Left cardiac atrium (tissue), 4 donors: ENCODE measurements around the gene RPH3AL. TPM values are rescaled to one million over a fixed set of nuclear protein-coding genes. Genes with fewer than 3 reads are reported as not detected.
"Not testable (repeated sequence)": the region's sequence is repeated elsewhere in the genome, so short reads cannot be mapped to it uniquely, and the experiment has no call there.

Experiments
- ATAC-seq, 2 donors: fragments of 200-7000 bp; cut with Tn5 transposase; one replicate each; pipeline ENCODE4 v1.9.1; 2020; ENCODE audit warnings: mild to moderate bottlenecking in 2 of 2, moderate library complexity in 2 of 2
- DNase-seq: peaks from one replicate; pipeline ENCODE4 v3.0.0-alpha.2; 2020
- intact Hi-C, 2 donors: fragments of 100-400 bp; cut with DNase I; formaldehyde crosslinking; loops; one replicate each; pipeline versions ENCODE4 v1.14.1 to v1.15.1; 2022 to 2023
- total RNA-seq, 2 donors: library from RNA; stranded (reverse); fragmentation: NEBNext Ultra II Directional; extraction: Animal tissue kit (Norgen Biotek cat#: 25700); gene quantifications; one replicate each; pipeline ENCODE4 v1.2.1, GENCODE V29; 2021
- donor health status: DM: no; HTN: yes; CAD: no.
- donor health status: DM: no; HTN: yes; CAD: no; lungs with severe emphysema.
- donor health status: DM: yes; HTN: yes; CAD: no.
- donor health status: Dilated cardiomyopathy.

The RPH3AL gene
- total RNA-seq, 2 donors from 2014 or later: 5.9 to 10.9 TPM

DNA sequence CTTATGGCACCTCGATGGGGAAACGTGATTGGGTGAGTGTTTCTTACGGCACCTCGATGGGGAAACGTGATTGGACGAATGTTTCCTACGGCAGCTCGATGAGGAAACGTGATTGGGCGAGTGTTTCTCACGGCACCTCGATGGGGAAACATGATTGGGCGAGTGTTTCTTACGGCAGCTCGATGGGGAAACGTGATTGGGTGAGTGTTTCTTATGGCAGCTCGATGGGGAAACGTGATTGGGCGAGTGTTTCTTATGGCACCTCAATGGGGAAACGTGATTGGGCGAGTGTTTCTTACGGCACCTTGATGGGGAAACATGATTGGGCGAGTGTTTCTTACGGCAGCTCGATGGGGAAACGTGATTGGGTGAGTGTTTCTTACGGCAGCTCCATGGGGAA, 146.1 kb downstream of the RPH3AL start:
- intact Hi-C loops, ATAC-seq: not testable (repeated sequence)
- DNase-seq: peak; percentile 7

DNA sequence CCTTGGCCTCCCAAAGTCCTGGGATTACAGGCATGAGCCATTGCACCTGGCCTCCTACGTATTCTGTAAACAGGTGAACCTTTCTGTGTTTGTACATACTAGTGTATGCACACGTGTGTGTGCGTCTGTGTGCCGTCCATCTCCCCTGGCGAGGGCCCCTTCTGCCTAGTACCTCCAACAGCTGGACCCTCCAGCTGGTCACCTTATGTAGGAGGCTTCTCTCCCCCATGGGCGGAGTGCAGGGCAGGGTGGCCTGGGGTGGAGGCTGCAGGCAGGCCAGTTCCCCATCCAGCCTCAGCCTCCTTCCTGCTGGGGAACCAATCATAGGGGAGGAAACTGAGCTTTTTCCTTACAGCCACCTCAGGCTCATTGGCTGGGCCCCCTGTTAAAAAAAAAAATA, 146.8 kb downstream of the RPH3AL start:
- ATAC-seq: no peak
- intact Hi-C loops: no loop called here
- peak; percentile 12 for DNase-seq

DNA sequence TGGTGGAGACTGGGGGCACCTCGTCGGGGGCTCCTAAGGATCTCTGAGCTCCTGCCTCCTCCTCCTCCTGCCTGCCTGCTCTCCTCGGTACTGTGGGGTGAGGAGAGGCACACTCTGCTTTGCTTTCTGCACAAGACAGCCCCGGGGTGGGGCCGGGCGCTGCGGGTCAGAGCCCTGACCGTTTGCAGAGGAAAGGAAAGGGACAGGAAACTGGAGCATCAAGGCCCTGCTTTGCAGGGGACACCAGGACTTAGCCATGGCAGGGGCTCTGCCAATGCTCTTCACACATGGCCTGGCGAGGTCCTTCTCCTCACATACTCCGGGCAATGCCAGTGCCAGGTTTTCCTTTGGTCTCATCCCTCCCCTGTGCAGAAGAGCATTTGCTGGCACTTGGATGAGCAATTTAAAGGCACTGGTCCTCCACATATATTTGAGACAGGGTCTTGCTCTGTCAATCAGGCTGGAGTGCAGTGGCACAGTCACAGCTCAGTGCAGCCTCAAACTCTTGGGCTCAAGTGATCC, 147.4 kb downstream of the RPH3AL start:
- DNase-seq: peak; percentile 17
- intact Hi-C loops: no loop called here
- no peak for ATAC-seq

DNA sequence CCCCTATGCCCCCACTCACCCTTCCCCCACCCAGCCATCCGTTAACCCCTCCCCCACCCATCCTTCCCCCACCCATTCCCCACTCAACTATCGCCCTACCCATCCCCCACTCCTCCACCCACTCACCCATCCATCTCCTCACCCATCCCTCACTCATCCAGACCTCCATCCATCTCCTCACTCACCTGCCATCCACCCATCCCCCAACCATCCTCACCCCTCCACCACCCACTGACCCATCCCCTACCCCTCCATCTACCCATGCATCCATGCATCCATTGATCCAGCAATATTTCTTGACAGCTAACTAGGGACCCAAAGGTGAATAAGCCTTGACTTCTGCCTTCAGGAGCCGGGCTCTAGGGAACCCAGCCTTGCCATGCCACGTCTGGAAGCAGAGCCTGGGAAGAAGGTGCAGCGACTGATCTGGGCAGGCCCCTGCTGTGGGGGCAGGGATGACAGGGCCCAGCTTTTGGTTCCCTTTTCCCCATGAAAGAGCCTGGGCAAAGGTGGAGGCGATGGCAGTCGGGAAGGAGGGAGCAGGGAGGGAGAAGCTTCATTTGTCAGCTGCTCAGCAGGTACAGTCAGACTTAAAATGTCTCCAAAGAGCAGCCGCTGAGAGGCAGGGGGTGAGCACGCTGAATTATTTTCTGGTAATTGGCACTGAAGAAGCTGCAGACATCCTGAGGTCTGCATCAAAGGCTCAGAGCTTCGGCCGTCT, 148.0 kb downstream of the RPH3AL start:
- DNase-seq (peak; percentile 18), ATAC-seq (no peak)
- intact Hi-C loops: no loop called here

DNA sequence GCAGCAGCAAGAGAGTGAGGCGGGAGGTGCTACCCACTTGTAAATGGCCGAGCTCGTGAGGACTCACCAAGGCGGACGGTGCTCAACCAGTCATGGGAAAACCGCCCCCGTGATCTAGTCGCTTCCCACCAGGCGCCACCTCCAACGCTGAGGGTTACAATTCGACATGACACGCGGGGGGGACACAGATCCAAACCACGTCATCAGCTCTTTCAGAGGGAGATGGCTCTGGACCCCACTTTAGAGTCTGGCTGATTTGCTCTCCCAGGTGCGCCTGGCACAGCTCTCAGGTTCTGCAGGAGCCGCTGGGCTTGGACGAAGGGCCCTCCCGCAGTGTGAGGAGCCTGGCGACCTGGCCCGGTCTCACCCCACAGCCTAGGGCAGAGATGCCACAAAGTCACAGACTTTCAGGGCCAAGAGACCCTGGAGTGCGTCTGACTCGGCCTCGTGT, 150.1 kb downstream of the RPH3AL start:
- no peak for ATAC-seq
- DNase-seq: peak; percentile 23
- intact Hi-C loops: no loop called here

DNA sequence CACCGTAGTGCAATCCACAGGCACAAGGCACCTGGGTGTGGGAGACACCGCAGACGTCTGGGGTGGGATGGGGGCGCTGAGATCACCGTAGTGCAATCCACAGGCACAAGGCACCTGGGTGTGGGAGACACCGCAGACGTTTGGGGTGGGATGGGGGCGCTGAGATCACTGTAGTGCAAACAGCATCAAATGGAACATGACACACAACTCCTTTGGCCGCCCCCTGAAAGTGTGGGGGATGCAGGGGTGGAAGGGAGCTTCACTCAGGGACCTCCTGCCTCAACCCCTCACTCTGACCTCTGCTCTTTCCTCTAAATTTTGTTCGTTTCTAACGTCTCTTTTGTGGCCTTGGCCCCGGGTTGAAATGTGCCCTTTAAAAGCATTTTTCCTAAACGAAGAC, 150.9 kb downstream of the RPH3AL start:
- DNase-seq: peak; percentile 3
- intact Hi-C loops, ATAC-seq: not testable (repeated sequence)

DNA sequence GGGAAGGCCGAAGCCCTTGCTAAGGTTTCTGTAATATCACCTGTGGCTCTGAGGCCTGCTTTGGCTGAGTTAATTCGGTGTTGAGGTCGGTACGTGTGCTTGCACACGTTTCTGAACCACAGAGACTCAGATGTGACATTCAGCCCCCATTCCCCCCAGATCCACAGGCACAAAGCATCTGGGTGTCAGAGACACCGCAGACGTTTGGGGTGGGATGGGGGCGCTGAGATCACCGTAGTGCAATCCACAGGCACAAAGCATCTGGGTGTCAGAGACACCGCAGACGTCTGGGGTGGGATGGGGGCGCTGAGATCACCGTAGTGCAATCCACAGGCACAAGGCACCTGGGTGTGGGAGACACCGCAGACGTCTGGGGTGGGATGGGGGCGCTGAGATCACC, 151.3 kb downstream of the RPH3AL start:
- DNase-seq: peak; percentile 9
- ATAC-seq, intact Hi-C loops: not testable (repeated sequence)

DNA sequence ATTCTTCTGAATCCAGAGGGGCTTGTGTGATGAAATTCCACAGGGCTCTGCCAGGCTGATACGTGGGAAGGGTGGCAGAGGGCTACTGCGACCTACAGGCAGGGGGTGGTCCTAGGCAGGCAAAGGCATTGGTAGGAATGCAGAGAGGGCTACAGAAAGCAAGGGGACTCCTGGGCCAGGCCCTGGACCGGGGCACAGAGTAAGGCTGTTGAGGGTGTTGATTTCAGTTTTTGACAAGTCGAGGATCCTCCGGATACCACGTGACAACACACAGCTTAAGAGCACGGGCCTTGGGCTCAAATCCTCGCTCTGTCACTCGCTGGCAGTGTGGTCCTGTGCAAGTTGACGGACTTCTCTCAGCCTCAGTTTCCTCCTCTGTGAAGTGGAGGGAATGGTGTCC, 152.0 kb downstream of the RPH3AL start:
- DNase-seq: no peak
- peak in 1 of 2 donors; percentile 20 for ATAC-seq
- intact Hi-C loops: no loop called here

DNA sequence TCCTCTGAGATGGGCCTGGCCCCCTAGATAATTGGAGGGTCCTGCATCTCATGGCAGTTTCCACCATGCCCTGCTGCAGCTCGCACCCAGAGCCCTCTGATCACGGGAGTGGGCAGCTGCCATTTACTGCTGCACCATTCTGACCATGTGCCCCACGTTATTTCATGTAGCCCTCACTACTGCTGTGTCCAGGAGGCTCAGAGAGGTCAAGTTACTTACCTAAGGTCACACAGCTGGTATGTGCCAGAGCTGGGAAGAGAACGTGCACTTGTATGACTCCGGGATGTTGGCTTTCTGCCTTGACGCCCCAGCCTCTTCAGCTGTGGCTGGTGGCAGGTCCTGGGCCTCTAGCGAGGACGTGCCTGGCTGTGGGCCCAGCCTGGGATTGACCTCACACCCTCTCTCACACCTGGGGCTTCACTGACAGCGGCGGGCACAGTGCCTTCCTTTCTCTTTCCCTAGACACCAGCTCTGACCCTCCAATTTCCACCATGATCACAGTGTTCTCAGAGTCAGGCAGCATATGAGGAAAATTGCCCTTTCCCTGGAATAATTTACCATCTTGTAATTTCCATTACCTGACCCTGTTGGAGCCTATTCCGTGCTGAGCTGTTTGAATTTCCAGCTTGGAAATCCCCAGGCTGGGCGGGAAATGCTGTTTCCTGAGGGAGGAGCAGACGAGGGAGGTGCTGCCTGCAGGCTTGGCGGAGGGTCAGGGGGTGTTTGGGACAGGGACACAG, 152.6 kb downstream of the RPH3AL start:
- intact Hi-C loops: no loop called here
- peak; percentile 68 for DNase-seq
- peak; percentile 64 to 79 for ATAC-seq

DNA sequence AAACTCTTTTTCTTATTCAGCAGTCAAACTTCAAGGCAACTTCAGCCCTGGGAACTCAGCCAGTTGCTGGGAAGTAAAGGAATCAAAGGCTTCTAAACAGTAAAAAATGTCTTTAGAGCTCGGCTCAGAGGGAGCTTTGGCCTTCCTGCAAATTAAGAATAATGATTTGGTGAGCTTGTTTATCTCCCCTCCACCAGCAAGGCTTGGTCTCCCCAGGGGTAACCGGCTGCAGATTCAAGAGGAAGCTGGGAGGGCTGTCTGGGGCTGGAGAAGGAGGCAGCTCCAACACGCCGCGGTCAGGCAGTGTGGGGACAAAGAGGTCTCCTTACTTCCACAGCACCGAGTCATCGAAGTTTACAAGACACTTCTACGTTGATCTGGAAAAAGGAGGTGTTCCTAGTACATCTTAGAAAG, 153.4 kb downstream of the RPH3AL start:
- ATAC-seq (no peak), DNase-seq (no peak)
- intact Hi-C loops: no loop called here

DNA sequence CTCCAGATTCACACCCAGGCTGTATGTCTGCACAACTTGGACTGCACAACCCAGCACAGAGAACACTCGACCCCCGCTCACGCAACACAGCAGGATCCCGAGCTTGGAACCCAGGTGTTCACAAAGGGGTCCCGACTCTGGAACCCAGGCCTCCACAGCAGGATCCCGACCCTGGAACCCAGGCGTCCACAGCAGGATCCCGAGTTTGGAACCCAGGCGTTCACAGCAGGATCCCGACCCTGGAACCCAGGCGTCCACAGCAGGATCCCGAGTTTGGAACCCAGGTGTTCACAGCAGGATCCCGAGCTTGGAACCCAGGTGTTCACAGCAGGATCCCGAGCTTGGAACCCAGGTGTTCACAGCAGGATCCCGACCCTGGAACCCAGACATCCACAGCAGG, 154.4 kb downstream of the RPH3AL start:
- DNase-seq, intact Hi-C loops, ATAC-seq: not testable (repeated sequence)

DNA sequence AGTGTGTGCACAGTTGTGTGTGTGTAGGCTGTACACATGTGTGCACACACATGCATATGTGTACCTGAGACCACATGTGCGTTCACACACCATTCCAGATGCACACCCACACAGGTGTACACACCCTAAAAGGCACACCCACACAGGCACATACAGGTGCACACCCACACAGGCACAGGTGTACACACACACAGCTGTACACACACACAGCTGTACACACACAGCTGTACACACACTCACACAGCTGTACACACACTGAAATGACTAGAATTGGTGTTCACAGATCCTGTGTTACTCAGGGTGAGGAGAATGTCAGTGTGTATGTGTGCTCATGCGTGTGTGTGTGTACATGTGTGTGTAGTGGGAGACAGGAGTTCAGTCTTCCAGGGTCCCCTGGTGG, 155.3 kb downstream of the RPH3AL start:
- DNase-seq (no peak), ATAC-seq (no peak)
- intact Hi-C loops: no loop called here

DNA sequence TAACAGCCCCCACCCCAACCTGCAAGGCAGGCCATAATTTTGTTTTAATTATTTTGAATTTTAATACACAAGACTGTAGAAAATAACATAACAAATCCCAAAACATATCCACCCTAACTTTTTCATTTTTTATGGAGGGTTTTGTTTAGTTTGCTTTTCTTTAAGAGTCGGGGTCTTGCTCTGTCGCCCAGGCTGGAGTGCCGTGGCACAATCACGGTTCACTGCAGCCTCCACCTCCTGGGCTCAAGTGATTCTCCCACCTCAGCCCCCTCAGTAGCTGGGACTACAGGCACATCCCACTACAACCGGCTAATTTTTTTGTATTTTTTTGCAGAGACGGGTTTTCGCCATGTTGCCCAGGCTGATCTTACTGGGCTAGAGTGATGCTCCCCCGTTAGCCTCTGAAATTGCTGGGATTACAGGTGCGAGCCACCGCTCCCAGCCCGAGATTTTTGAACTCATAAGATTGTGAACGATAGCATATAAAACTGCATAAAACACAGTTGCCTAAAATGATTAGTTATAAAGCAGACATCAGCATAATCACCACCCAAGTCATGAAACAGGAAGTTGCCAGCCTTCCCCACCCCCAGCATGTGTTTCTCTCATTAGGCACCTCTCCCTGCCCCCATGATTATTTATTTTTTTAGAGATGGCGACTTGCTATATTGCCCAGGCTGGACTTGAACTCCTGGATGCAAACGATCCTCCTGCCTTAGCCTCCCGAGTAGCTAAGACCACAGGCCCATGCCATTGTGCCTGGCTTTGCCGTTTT, 157.6 kb downstream of the RPH3AL start:
- ATAC-seq (no peak), DNase-seq (no peak)
- intact Hi-C loops: no loop called here

DNA sequence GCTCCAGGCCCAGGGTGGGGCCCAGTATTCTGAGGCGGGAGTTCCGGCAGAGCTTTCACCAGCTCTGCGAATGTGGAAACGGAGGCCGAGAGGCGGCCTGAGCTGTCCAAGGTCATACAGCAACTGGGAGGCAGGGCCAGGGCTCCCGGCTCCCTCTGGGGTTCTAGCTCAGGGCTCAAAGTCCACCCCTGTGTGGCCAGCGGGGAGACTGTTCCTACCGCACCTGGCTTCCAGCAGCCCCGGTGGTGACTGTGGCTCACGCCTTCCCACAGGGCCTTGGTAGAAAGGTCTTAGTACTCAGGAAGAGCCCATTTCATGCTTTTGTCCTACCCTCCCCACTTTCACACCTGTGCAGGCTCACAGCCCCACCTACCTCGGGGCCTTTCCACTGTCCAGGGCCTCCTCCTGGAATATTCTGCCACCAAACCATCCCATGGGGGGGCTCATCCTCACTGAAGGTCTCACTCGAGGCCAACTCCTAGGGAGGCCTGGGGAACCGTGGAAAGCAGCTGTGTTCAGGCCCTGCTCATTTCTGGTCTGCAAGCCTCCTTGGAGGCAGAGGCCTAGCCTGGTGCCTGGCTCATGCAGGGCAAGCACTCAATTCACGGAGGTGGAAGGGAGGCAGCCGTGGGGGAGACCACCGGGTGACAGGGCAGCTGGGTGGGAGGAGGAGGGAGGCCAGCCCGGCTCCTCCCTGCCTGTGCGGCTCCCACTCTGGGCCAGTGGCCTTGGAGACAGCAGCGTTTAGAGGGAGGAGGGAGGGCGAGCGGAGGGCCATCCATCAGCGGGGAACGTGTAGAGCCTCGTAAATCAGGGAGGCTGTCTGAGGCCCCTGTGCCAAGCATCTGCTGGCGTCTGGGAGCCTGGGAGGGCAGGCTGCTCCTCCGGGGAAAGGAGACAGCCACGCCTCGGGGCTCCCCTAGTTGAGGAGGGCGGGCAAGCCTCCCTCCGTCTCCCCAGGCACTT, 158.5 kb downstream of the RPH3AL start:
- intact Hi-C loops: no loop called here
- ATAC-seq: no peak
- DNase-seq: no peak

DNA sequence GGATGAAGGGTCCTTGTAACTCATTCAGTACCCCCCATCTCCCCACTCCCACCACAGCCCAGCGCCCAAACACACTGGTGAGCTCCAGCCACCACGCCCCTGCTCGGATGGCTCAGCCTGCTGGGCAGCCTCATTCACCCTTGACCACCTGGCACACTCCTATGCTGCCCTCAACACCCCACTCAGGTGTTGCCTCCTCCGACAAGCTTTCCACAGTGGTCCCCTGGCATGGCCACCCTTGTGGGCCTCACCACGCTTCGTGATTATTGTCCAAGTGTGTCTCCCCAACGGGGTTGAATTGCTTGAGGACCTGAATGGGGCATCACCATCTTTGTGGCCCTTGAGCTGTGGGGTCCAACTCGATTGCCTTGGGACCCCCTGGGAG, 159.2 kb downstream of the RPH3AL start:
- DNase-seq (no peak), ATAC-seq (no peak)
- intact Hi-C loops: no loop called here

DNA sequence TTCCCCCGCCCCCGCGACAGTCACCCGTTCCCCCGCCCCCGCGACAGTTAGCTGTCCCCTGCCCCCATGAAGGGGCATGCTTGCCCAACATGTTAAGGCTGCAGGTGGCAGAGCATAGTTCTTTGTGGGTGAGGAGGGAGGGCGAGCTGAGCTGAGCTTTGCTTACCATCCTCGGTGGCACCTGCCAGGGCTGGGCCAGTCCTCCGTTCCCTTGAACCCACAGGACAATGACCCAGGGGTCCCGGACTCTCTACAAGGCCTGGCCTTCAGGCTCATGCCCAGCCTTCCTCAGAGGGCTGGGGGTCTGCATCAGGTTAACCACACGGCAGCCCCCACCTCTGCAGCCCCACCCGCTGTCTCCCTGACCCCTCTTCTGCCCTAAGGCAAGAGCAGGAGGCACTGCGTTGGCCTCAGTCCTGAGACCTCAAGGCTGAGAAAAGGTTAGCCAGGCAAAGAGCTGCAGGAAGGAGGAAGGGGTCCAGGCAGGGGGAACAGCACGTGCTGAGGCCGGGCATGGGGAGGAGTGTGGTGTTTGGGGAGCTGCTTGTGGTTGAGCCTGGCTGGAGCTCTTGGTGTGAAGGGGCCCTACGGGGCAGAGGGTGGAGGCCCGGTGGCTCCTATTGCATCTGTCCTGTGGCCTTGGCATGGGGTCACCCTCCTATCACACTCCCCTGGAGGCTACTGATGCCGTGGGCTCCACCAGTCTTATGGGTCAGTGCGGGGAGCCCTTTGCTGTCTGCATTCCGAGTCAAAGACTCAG, 159.8 kb downstream of the RPH3AL start:
- no peak for ATAC-seq
- DNase-seq: no peak
- intact Hi-C loops: no loop called here

DNA sequence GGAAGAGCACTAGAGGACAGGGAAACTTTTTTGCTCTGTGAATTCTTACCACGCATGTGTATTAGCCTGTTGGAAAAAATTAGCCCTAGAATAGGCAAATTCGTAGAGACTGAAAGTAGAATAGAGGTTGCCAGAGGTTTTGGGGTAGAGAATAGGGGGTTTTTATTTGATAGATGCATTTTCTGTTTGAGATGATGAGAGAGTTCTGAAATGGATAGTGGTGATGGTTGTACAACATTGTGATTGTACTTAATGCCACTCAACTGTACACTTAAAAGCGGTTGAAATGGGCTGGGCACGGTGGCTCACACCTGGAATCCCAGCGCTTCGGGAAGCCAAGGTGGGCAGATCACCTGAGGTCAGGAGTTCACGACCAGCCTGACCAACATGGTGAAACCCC, 163.2 kb downstream of the RPH3AL start:
- DNase-seq (no peak), ATAC-seq (no peak)
- intact Hi-C loops: no loop called here

DNA sequence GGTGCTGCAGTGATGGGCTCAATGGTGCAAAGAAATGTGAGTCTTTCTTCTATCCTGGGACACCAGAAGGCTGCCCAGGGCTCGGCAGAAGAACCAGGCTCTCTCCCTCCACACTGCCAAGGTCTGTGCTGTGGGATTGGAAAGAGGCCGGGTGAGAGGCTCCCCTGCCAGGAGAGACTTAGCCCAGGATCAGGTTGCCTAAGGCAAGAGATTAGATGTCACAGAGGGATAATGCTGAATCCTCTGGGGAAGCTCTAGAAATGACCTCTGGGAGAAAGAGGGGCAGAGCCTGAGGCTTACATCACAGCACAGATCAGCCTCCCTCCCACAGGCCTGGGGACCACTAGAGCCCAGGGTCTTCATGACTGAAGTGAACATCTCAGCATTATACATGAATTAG, 165.5 kb downstream of the RPH3AL start:
- DNase-seq (no peak), ATAC-seq (no peak)
- intact Hi-C loops: no loop called here
